GM12878 (cell line): ENCODE results near the gene AOPEP. TPM values are rescaled to one million over a fixed set of nuclear protein-coding genes. Genes with fewer than 3 reads are reported as not detected.

Source experiments
- BCL11A ChIP-seq: IDR thresholded peaks from 2 replicates; pipeline ENCODE4 v1.6.1; 2011; ENCODE audit warnings: low read depth, low read length
- BRCA1 ChIP-seq: IDR thresholded peaks from 2 replicates; pipeline ENCODE4 v1.6.1; 2011; ENCODE audit warnings: low read depth, low read length, improper control_type of control experiment
- CEBPZ ChIP-seq: fragments of 150-350 bp; IDR thresholded peaks from 2 replicates; pipeline ENCODE4 v1.6.1; 2016; ENCODE audit warnings: low read depth, low read length
- GABPA ChIP-seq: IDR thresholded peaks from 2 replicates; pipeline ENCODE4 v1.6.1; 2014; ENCODE audit warnings: antibody characterized with exemption, low read depth, mild to moderate bottlenecking, inconsistent platforms
- MXI1 ChIP-seq: fragments of 150-350 bp; IDR thresholded peaks from 2 replicates; pipeline ENCODE4 v1.6.1; 2011; ENCODE audit warnings: low read depth, mild to moderate bottlenecking, inconsistent platforms, low read length, improper control_type of control experiment
- WRNIP1 ChIP-seq: IDR thresholded peaks from 2 replicates; pipeline ENCODE4 v1.6.1; 2011; ENCODE audit warnings: low read depth, low read length, improper control_type of control experiment, borderline replicate concordance
- ZSCAN29 ChIP-seq: fragments of 450-650 bp; IDR thresholded peaks from 2 replicates; pipeline ENCODE4 v1.6.1; 2017; ENCODE audit warnings: mild to moderate bottlenecking, moderate library complexity
- polyA plus RNA-seq, 11 experiments: library from polyadenylated mRNA; depleted of rRNA in 4 of 11; unstranded in 6 of 11; stranded (reverse) in 5 of 11; fragments of >200 nt; fragmentation: Nextera tagmentation in 4 of 11; fragmentation: Illumina TruSeq in 1 of 11; extraction: Ambion mirVana in 4 of 11; extraction: Trizol in 1 of 11; gene quantifications; 1 replicate in 1 of 11; 2 replicates in 10 of 11; pipeline versions ENCODE4 v1.2.1 to v1.2.3, GENCODE V29; 2011 to 2016; ENCODE audit warnings: inconsistent platforms in 2 of 11, missing spikeins in 2 of 11, low read depth in 1 of 11
- total RNA-seq, 4 experiments: library from RNA; depleted of rRNA in 3 of 4; stranded (reverse); fragments of >200 nt in 3 of 4; fragmentation: Illumina TruSeq in 1 of 4; extraction: Trizol in 1 of 4; gene quantifications; 2 replicates each; pipeline versions ENCODE4 v1.2.1 to v1.2.3, GENCODE V29; 2013 to 2021
- TF ChIP-seq, protein P1 (sequence below): fragments of 450-650 bp; IDR thresholded peaks from 2 replicates; pipeline ENCODE4 v1.6.1; 2017; ENCODE audit warnings: mild to moderate bottlenecking, low read depth, inconsistent platforms; ENCODE audit not compliant: poor library complexity, severe bottlenecking

Gene AOPEP
- total and polyA plus RNA-seq, 10 of the 15 experiments (the other 5 are each of a cell fraction or from before 2014, with no cell fraction given), result 2.3 to 16.9 (median 10.1) TPM

DNA sequence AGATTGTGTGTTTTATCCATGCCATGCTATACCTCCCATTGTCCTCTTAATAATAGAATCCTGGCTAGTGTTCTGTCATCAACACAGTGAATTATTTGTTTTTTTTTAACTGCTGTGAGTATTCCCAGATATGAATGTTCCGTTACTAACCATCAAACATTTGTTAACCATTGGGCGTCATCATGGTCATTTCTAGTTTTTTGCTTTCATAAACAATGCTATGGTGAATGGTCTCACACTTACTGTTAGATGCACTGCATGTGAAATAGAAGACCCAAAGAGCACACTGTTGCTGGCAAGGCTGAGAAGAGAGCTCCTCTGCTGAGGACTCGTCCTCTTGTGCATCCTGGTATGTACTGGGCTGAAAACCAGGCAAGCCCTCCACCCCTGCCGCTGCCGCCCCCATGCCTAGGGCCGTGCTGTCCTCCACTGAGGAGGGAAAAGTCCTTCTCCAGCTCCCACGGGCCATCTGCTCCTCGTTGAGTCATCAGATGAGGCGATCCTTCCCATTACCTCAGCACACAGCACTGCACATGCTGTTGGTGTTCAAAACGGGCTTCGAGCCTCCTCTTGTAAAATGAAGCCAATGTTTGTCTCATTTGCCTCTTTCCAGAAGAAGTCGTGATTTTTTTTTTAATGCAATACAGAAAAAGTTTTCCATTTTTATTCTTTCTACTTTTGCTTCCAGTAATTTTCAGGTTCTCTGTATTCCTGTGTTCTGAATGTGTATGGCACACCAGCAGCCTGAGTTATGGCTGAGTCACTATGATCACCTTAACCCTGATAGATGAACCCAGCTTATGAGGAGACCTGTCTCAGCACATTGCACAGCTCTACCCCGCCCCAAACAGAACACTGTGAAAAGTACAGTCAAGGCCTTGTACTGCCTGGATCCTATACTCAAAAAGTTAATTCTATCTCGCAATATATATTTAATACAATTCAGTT is 219.0 kb downstream of the AOPEP start (continued):
- TF ChIP-seq WRNIP1, result no peak
- no peak for TF ChIP-seq BRCA1
- no peak for TF ChIP-seq BCL11A
- TF ChIP-seq MXI1, result no peak
- TF ChIP-seq, protein P1, sequence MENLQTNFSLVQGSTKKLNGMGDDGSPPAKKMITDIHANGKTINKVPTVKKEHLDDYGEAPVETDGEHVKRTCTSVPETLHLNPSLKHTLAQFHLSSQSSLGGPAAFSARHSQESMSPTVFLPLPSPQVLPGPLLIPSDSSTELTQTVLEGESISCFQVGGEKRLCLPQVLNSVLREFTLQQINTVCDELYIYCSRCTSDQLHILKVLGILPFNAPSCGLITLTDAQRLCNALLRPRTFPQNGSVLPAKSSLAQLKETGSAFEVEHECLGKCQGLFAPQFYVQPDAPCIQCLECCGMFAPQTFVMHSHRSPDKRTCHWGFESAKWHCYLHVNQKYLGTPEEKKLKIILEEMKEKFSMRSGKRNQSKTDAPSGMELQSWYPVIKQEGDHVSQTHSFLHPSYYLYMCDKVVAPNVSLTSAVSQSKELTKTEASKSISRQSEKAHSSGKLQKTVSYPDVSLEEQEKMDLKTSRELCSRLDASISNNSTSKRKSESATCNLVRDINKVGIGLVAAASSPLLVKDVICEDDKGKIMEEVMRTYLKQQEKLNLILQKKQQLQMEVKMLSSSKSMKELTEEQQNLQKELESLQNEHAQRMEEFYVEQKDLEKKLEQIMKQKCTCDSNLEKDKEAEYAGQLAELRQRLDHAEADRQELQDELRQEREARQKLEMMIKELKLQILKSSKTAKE, result no peak
- TF ChIP-seq ZSCAN29, result no peak
- no peak for TF ChIP-seq GABPA
- TF ChIP-seq CEBPZ, result no peak
